Spinal cord (tissue), 10 donors: Measurements from ENCODE around the gene PXN. TPM values are rescaled to one million over a fixed set of nuclear protein-coding genes. Genes with fewer than 3 reads are reported as not detected.
"Not testable (repeated sequence)": the region's sequence is repeated elsewhere in the genome, so short reads cannot be mapped to it uniquely, and the experiment has no call there.

Experiments
- DNase-seq, 6 donors: peaks; one replicate each; pipeline versions ENCODE4 v3.0.0 to v3.0.0-alpha.2; 2013 to 2015; ENCODE audit warnings: low spot score in 6 of 6, low read depth in 4 of 6
- H3K27ac ChIP-seq: one replicate; pipeline ENCODE4 v1.5.1; 2013; ENCODE audit warnings: low read depth, low read length, control low read depth
- H3K27me3 ChIP-seq: one replicate; pipeline ENCODE4 v1.6.1; 2013; ENCODE audit warnings: low read length; ENCODE audit not compliant: control insufficient read depth, insufficient read depth
- H3K36me3 ChIP-seq: one replicate; pipeline ENCODE4 v1.6.1; 2013; ENCODE audit warnings: low read length; ENCODE audit not compliant: control insufficient read depth, insufficient read depth
- H3K4me1 ChIP-seq: one replicate; pipeline ENCODE4 v1.6.1; 2013; ENCODE audit warnings: low read length; ENCODE audit not compliant: control insufficient read depth, insufficient read depth
- H3K4me3 ChIP-seq: one replicate; pipeline ENCODE4 v1.5.1; 2013; ENCODE audit warnings: low read depth, low read length, control low read depth
- H3K9me3 ChIP-seq: one replicate; pipeline ENCODE4 v1.6.1; 2013; ENCODE audit warnings: low read length; ENCODE audit not compliant: control insufficient read depth, insufficient read depth
- WGBS: methylation state at CpG from one replicate; pipeline ENCODE4 v1.1.5; 2013; ENCODE audit warnings: missing lambda C conversion rate; ENCODE audit not compliant: insufficient coverage; 5-methylcytosine and 5-hydroxymethylcytosine counted together
- polyA plus RNA-seq, 2 donors: library from polyadenylated mRNA; unstranded; fragments of 120-200 nt; gene quantifications; one replicate each; pipeline ENCODE4 v1.2.1, GENCODE V29; 2013; ENCODE audit not compliant: insufficient read length in 2 of 2
- total RNA-seq, 2 donors: library from RNA; depleted of rRNA in 1 of 2; stranded (reverse); fragments of 120-200 nt in 1 of 2; fragments of >200 nt in 1 of 2; gene quantifications; one replicate each; pipeline versions ENCODE4 v1.2.3 to v1.2.4, GENCODE V29; 2013 to 2014
- donor health status: healthy.

PXN gene
- total and polyA plus RNA-seq, 4 donors = 17.3 to 62.2 (median 36.0) TPM

DNA sequence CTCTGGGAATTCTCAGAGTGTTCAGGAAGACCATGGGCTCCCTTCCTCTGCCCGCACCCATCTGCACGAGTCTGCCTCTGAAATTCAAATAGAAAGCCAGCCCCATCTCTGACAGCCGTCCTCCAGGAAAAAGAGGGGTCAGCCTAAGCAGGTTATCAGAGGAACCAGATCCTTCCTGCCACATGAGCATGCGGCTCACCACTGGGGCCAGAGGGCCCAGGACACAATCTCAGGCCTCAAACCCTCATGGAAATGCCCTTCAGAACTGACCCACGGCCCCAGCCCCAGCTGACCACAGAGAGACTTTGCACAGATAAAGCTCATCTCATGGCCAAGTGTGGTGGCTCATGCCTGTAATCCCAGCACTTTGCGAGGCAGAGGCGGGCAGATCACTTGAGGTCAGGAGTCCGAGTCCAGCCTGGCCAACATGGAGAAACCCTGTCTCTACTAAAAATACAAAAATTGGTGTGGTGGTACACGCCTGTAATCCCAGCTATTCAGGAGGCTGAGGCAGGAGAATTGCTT, 23.2 kb downstream of the PXN start:
- Histone ChIP-seq H3K36me3 (peaks cover 3% of the 10 kb centered on the region), H3K27me3 (no peaks in the 10 kb centered on the region), H3K9me3 (no peaks in the 10 kb centered on the region), H3K4me1 (peaks cover 45% of the 10 kb centered on the region), H3K4me3 (no peak overlapping the region), H3K27ac (peak overlapping the region; percentile 6)
- WGBS = 74% methylated on average over 5 of the region's 9 CpGs
- no peak for DNase-seq

DNA sequence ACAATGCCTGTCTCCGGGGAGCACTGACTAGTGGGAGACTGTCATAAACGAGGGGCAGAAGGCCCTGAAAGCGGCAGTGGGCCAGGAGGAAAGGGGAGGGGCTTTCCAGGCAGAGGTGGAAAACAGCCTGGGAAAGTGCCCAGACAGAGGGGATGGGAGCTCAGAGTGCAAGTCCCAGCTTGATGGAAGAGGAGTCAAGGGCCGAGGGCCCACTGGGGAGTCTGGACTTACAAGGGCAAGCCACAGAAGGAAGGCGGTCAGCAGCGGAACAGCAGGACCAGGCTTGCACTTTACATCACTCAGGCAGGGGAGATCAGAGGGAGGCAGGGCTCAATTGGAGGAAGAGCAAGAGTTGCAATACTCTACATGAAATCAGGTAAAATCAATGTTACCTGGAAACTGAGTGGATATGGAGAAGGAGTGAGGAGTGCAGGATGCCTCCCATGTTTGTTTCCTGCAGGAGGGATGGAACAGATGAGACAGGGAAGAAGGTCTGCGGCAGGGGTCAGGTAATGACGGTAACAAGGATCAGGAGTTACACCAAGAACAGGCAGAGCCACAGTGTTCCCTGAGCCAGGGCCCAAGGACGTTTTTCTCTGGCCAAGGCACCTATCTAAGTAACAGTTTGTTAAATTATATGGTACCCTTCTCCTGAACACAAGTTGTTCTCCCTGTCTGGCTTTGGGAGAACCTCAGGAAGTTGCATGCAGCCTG, 23.8 kb downstream of the PXN start:
- Histone ChIP-seq H3K27me3 (no peaks in the 10 kb centered on the region), H3K4me3 (no peak overlapping the region), H3K36me3 (peaks cover 3% of the 10 kb centered on the region), H3K9me3 (no peaks in the 10 kb centered on the region), H3K4me1 (peaks cover 46% of the 10 kb centered on the region), H3K27ac (peak overlapping the region; percentile 6)
- DNase-seq = no peak
- 51% methylated on average over 8 of the region's 9 CpGs for WGBS

DNA sequence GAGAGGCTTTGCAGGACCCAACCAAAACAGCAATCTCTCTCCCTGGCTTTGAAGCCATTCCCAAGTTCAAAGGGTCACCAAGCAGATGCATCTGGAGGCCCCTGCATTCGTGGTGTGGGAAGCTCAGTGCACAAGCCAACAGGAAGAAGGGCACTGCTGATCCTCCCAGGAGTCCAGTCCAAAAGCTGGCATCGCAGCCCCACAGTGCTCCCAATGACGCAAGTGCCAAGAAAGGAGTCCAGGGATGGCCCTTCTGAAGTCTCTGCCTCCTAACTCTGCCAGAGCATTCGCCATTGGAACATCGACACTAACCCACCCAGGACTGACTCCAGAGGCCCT, 25.1 kb downstream of the PXN start:
- Histone ChIP-seq H3K4me3 (no peak overlapping the region), H3K4me1 (peaks cover 56% of the 10 kb centered on the region), H3K27ac (peak overlapping the region; percentile 61), H3K9me3 (no peaks in the 10 kb centered on the region), H3K27me3 (no peaks in the 10 kb centered on the region), H3K36me3 (peaks cover 3% of the 10 kb centered on the region)
- DNase-seq = no peak
- 76% methylated on average over 5 of the region's 5 CpGs for WGBS

DNA sequence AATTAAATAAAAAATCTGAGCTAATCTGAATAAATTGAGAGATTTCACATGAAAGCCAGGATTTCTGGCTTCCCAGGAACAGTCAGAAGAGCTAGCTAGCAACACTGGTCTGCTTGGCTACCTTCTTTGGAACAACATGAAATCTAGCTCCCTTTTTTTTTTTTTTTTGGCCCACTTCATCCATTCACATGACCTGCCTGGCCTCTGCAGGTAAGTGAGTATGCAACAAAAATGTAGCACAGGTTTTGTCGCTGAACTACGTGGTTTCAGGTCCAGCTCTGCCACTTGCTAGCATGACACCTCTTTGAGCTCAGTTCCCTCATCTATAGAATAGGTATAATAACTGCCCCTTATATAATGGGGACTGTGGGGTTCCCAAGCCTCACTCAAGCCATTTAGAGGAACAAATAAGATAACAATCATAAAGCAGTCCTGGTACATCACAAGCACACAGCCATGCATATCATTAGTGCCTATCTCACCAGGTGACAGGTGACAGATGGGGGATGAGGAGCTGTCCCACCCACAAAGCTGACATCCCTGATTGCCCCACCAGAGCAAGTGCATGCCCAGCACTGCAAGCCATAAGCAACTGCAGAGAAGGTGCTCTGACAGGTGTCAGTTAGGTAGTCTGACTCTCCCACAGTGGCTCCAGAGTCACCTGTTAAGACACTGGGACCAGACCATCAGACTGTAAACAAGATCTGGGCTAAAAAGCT, 25.6 kb downstream of the PXN start:
- Histone ChIP-seq H3K4me1 (peaks cover 57% of the 10 kb centered on the region), H3K36me3 (peaks cover 3% of the 10 kb centered on the region), H3K9me3 (no peaks in the 10 kb centered on the region), H3K27me3 (no peaks in the 10 kb centered on the region), H3K4me3 (no peak overlapping the region), H3K27ac (no peak overlapping the region)
- WGBS = 100% methylated on average over 2 of the region's 2 CpGs
- DNase-seq = no peak

DNA sequence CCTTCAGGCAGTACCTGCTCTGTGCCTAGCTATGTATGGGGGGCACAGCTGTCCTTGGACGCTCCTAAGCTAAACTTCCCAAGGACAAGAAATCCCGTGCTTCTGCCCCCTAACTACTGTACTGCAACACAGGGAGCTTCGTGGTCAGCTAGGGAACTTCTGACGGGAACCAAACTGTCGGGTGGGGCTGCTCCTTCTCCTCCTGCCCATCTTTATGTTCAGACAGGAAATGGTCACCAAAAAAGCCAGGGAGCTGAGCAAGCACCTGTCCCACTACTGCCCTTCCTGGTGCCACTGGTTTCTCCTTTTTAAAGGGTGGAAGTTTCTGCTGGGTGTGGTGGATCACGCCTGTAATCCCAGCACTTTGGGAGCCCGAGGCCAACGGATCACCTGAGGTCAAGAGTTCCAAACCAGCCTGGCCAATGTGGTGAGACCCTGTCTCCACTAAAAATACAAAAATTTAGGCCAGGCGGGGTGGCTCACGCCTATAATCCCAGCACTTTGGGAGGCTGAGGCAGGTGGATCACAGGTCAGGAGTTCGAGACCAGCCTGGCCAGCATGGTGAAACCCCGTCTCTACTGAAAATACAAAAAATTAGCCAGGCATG, 26.6 kb downstream of the PXN start:
- 93% methylated on average over 10 of the region's 12 CpGs for WGBS
- Histone ChIP-seq H3K27me3 (no peaks in the 10 kb centered on the region), H3K36me3 (peaks cover 3% of the 10 kb centered on the region), H3K4me1 (peaks cover 65% of the 10 kb centered on the region), H3K9me3 (no peaks in the 10 kb centered on the region), H3K4me3 (no peak overlapping the region), H3K27ac (peak overlapping the region; percentile 70)
- no peak for DNase-seq

DNA sequence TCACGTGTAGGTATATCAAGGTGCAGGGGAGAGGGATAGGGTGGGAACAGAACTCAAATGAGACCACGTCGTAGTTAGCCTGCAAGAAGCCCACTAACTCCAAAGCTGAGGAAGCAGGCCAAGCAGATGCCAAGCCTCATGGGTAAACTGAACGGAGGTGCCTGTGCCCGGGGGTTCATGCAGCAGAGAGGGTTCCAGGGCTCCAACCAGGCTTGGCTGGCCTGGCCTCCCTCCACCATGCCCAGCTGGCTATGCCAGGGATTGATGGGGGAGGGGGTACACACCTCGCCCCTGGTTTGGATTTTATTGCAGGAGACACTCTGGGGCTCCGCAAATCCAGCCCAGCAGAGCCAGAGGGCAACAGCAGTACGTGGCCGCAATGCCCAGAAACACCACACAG, 27.3 kb downstream of the PXN start:
- WGBS = 62% methylated on average over 5 of the region's 9 CpGs
- DNase-seq = no peak
- peak overlapping the region; percentile 70 for H3K27ac ChIP-seq
- H3K4me1 ChIP-seq = peaks cover 71% of the 10 kb centered on the region
- H3K36me3 ChIP-seq = peaks cover 3% of the 10 kb centered on the region
- H3K4me3 ChIP-seq = no peak overlapping the region
- no peaks in the 10 kb centered on the region for H3K27me3 ChIP-seq
- no peaks in the 10 kb centered on the region for H3K9me3 ChIP-seq

DNA sequence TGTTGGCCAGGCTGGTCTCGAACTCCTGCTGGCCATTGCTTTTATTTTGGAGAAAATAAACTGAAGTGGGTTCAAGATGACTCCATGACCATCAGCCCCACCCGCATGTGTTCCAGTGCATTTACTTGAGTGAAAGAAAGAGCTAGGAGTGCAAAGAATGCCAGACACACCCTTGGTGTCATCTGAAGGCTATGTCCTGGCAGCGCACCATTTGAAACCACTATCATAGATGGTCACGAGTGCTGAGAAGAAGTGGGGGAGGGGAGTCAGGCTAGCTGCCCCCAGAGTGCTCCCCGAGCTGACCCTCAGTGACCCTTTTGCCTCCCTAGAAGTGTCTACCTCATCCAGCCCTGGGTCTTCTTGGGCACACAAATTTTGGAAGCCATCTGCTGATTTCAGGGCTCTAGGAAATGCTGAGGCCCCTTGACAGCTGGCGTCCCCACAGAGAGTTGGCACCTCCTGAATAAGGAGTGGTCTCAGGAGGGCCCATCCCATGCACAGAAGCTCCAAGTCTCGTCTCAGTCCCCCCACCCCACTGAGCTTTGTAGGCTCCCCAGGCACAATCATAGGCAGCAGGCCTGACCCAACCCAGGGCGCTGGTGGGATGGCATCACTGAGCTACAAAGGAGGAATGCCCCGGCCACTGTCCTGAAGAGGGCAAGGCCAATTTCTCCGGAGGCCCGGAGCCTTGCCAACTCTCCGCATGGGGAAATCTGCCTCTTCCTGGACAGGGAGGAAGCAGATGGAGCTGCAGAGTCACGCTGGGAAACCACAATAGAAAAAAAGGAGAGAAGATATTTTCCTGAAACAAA, 28.0 kb downstream of the PXN start:
- no peaks in the 10 kb centered on the region for H3K9me3 ChIP-seq
- H3K27ac ChIP-seq = peak overlapping the region; percentile 70
- H3K4me1 ChIP-seq = peaks cover 77% of the 10 kb centered on the region
- DNase-seq = no peak
- WGBS = 79% methylated on average over 12 of the region's 13 CpGs
- peaks cover 3% of the 10 kb centered on the region for H3K36me3 ChIP-seq
- no peak overlapping the region for H3K4me3 ChIP-seq
- no peaks in the 10 kb centered on the region for H3K27me3 ChIP-seq

DNA sequence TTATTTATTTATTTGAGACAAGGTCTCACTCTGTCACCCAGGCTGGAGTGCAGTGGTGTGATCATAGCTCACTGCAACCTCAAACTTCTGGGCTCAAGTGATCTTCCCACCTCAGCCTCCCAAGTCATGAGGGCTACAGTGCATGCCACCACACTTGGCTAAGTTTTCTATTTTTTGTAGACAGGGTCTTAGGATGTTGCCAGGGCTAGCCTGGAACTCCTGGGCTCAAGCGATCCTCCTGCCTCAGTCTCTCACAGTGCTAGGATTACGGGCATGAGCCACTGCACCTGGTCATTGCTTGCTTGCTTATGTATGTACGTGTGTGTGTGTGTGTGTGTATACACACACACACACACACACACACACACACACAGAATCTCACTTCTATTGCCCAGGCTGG, 28.7 kb downstream of the PXN start:
- no CpG with 5 or more reads among the region's 3 CpGs for WGBS
- not testable (repeated sequence) for DNase-seq, H3K9me3 ChIP-seq, H3K36me3 ChIP-seq, H3K4me3 ChIP-seq, H3K27me3 ChIP-seq, H3K27ac ChIP-seq
- peaks cover 79% of the 10 kb centered on the region for H3K4me1 ChIP-seq
